ENCODE measurements around the gene OXER1. TPM values are rescaled to one million over a fixed set of nuclear protein-coding genes. Genes with fewer than 3 reads are reported as not detected.

OXER1 gene
- total RNA-seq, 6 donors from 2014 or later: 0.22 to 3.1 (median 1.3) TPM

DNA sequence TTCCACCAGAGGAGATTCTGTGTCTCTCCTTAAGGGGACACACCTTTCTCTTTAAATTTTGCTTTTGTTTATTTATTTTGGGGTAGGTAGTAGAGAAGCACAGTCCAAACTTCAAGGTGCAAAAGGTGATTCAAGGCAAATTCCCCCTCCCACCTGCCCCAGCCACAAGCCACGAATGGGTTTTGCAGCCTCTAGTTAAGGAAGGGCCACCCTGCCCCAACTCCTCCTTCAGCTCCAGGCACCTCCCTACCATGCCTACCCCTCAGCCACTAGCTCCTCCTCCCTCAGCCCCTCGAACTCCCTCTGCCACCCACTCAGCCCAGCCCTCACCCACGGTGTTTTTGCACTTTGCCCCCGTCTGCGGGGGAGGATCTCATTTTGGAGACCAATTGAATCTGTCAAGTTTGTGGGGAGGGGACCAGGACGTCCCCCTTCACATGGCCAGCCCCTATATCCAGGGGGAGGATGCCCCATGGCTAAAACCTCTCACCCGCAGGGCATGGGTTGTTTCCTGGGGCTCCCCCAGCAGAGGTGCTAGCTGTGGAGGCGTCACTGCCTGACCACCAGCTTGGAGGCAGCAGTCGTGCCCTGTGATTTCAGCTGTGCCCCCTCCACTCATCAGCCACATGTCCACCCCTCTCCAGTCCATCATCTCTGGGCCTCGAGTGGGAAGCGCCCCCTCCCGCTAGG lies 24.0 kb upstream of the OXER1 start:
- ATAC-seq (ENCODE audit: low FRiP score in 2 of 2) (no peak), DNase-seq (no peak)
- Histone ChIP-seq H3K4me3 (no peak overlapping the region), H3K36me3 (no peaks in the 10 kb centered on the region), H3K27ac (no peak overlapping the region), H3K9me3 (no peaks in the 10 kb centered on the region), H3K27me3 (no peaks in the 10 kb centered on the region), H3K4me1 (peaks cover 7 to 14% (median 12%) of the 10 kb centered on the region in 4 donors)
- 57 to 77% methylated on average over 5 to 12 of the region's 12 CpGs for WGBS, 2 donors
- TF ChIP-seq, protein P1, sequence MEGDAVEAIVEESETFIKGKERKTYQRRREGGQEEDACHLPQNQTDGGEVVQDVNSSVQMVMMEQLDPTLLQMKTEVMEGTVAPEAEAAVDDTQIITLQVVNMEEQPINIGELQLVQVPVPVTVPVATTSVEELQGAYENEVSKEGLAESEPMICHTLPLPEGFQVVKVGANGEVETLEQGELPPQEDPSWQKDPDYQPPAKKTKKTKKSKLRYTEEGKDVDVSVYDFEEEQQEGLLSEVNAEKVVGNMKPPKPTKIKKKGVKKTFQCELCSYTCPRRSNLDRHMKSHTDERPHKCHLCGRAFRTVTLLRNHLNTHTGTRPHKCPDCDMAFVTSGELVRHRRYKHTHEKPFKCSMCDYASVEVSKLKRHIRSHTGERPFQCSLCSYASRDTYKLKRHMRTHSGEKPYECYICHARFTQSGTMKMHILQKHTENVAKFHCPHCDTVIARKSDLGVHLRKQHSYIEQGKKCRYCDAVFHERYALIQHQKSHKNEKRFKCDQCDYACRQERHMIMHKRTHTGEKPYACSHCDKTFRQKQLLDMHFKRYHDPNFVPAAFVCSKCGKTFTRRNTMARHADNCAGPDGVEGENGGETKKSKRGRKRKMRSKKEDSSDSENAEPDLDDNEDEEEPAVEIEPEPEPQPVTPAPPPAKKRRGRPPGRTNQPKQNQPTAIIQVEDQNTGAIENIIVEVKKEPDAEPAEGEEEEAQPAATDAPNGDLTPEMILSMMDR (IDR thresholded peaks at IDR 0.05): no peak
- TF ChIP-seq POLR2A (IDR thresholded peaks at IDR 0.05) (no peak), POLR2AphosphoS5 (IDR thresholded peaks at IDR 0.05) (no peak), EP300 (IDR thresholded peaks at IDR 0.05) (no peak)

DNA sequence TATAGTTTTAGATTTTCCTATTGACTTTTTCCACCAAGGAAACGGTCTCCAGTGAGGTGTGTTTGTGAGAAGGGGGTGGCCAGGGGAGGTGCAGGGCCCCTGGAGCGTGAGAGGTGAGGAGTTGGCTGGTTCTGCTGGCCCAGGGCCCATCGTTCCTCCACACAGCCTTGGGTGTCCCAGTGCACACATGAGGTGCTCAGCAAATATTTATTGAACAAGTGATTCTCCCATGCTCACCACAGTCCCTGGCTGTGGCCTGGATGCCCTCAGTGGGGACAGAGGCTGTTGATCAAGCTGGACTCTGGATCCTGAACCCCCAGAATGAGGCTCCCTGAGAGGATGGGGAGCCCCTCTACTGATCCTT lies 23.5 kb upstream of the OXER1 start:
- WGBS, 2 donors: 86 to 87% methylated on average over 3 of the region's 3 CpGs
- H3K4me1 ChIP-seq: peaks cover 6 to 11% (median 10%) of the 10 kb centered on the region in 4 donors
- ATAC-seq (ENCODE audit: low FRiP score in 2 of 2) (no peak), DNase-seq (no peak)
- no peaks in the 10 kb centered on the region for H3K9me3 ChIP-seq
- TF ChIP-seq POLR2A (IDR thresholded peaks at IDR 0.05) (no peak), EP300 (IDR thresholded peaks at IDR 0.05) (no peak), POLR2AphosphoS5 (IDR thresholded peaks at IDR 0.05) (no peak)
- TF ChIP-seq, protein P1 (IDR thresholded peaks at IDR 0.05): no peak
- H3K27ac ChIP-seq: no peak overlapping the region
- H3K4me3 ChIP-seq: no peak overlapping the region
- H3K36me3 ChIP-seq: no peaks in the 10 kb centered on the region
- H3K27me3 ChIP-seq: no peaks in the 10 kb centered on the region

DNA sequence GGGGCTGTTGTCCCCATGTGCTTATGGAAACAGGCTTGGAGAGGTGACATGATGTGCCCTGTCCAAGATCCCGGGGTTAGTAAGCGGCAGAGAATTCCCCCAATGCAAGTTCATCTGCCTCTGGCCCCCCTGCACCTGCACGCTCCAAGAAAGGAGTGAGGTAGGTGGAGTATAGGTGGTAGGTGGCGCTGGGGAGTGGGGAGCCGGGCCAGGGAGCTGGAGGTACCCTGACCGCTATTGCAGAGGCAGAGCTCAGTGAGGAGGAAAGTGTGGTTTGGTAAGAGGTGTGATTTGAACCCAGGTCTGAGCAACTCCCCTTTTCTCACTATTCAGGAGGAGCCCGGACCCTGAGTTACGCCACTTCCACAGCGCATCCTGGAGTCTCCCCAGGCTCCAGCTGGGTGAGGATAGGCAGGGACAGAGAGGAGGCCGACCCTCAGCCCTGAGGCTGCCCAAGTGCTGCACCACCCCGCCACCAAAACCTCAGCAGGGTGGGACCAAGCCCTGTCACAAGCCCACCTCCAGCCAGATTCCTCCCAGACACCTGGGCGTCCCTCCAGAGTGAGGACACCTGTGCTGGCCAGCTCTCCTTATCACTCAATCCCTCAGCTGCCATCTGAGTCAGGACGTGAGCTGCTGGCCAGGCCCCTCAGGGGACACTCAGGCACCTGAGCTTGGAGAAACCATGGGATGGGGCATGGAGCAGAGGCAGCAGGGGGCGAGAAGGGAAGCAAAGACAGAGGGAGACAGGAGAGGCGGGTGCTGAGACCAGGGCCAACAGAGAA lies 22.8 kb upstream of the OXER1 start:
- TF ChIP-seq POLR2A (IDR thresholded peaks at IDR 0.05): no peak
- TF ChIP-seq, protein P1 (IDR thresholded peaks at IDR 0.05): no peak
- no peak for TF ChIP-seq EP300 (IDR thresholded peaks at IDR 0.05)
- no peak for TF ChIP-seq POLR2AphosphoS5 (IDR thresholded peaks at IDR 0.05)
- Histone ChIP-seq H3K27me3 (no peaks in the 10 kb centered on the region), H3K4me3 (no peak overlapping the region), H3K27ac (no peak overlapping the region), H3K4me1 (peaks cover 3 to 5% (median 4%) of the 10 kb centered on the region in 4 donors), H3K36me3 (no peaks in the 10 kb centered on the region), H3K9me3 (no peaks in the 10 kb centered on the region)
- DNase-seq: no peak
- 84 to 89% methylated on average over 10 to 15 of the region's 15 CpGs for WGBS, 2 donors
- no peak for ATAC-seq (ENCODE audit: low FRiP score in 2 of 2)

DNA sequence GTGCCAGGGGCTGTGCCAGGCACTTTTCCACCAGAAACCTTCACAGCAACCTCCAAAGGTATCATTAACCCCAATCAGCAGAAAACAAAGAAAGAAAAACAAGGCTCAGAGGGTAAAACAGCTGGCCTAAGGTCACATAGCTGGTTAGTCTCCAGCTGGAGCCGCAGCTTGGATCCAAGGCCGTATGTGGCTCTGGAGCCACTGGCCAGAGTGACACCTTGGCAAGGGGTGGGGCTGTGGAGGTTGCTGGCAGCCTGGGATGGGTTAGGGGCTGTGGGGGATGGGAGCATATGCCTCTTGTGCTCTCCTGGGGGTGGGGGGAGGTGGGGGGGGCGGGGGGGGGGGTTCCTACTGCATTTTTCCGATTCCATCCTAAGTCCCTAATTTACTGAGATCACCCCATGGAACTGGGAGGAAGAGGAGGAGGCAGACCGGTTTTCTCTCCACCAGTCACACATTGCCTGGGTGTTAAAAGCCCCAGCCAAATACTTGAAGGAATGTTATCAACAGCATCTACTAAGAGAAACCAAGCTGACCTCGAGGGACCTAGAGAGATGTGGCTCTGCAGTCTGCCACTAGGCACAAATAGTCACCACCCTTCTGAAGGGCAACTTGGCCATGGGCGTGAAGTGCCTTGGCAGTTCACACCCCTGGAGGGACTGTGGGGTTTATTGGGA lies 20.4 kb upstream of the OXER1 start:
- 72 to 84% methylated on average over 5 to 7 of the region's 7 CpGs for WGBS, 2 donors
- DNase-seq: no peak
- Histone ChIP-seq H3K4me1 (no peaks in the 10 kb centered on the region), H3K9me3 (no peaks in the 10 kb centered on the region), H3K36me3 (no peaks in the 10 kb centered on the region), H3K27me3 (no peaks in the 10 kb centered on the region), H3K4me3 (no peak overlapping the region), H3K27ac (no peak overlapping the region)
- TF ChIP-seq EP300 (IDR thresholded peaks at IDR 0.05) (no peak), POLR2AphosphoS5 (IDR thresholded peaks at IDR 0.05) (no peak), POLR2A (IDR thresholded peaks at IDR 0.05) (no peak)
- TF ChIP-seq, protein P1 (IDR thresholded peaks at IDR 0.05): no peak
- ATAC-seq (ENCODE audit: low FRiP score in 2 of 2): no peak
